Cardiac ventricle fibroblast (primary cell): ENCODE data around the gene KLK11. TPM values are rescaled to one million over a fixed set of nuclear protein-coding genes. Genes with fewer than 3 reads are reported as not detected.

ENCODE experiments used
- total RNA-seq: library from RNA; depleted of rRNA; stranded (reverse); fragments of >200 nt; gene quantifications from 2 replicates; pipeline ENCODE4 v1.2.3, GENCODE V29; 2015

The KLK11 gene
- not detected in 2 replicates for total RNA-seq

GRCh38 chr19:51026554-51026831 is at the start of gene KLK11:
KLK11 (minus strand) TSS chr19:51026616; CDS start chr19:51025631, 985 bp downstream.

GRCh38 chr19:51064534-51065220 is 38.3 kb upstream of the KLK11 start, which contains the start of gene KLK13:
KLK13 (minus strand) TSS chr19:51065092; CDS start chr19:51065067, 25 bp downstream.

GRCh38 chr19:51034704-51035103 is 8.3 kb upstream of the KLK11 start, which contains the start of gene KLK12:
KLK12 (minus strand) TSS chr19:51035002; CDS start chr19:51034621, 381 bp downstream.

GRCh38 chr19:51019544-51019925 is 6.9 kb downstream of the KLK11 start, which contains the start of gene KLK10:
KLK10 (minus strand) TSS chr19:51019709; CDS start chr19:51019130, 579 bp downstream.

GRCh38 chr19:51001515-51001914 is 24.9 kb downstream of the KLK11 start, which contains the start of gene KLK8:
KLK8 (minus strand) TSS chr19:51001604; CDS start chr19:51001167, 437 bp downstream.

GRCh38 chr19:50983625-50984292 is 42.7 kb downstream of the KLK11 start, which contains the start of gene KLK7:
KLK7 (minus strand) TSS chr19:50983917; CDS start chr19:50982399, 1,518 bp downstream.

Other genes with a start within 250 kb of the KLK11 start
- not detected in 2 replicates for gene ACP4, start 236.2 kb downstream of the KLK11 start, total RNA-seq
- not detected in 2 replicates for gene KLK1, start 202.8 kb downstream of the KLK11 start, total RNA-seq
- gene KLK15, start 193.0 kb downstream of the KLK11 start, total RNA-seq: not detected in 2 replicates
- gene KLK3, start 171.7 kb downstream of the KLK11 start, total RNA-seq: not detected in 2 replicates
- not detected in 2 replicates for gene KLK2, start 153.2 kb downstream of the KLK11 start, total RNA-seq
- gene KLK4, start 115.2 kb downstream of the KLK11 start, total RNA-seq: not detected in 2 replicates
- gene KLK5, start 73.6 kb downstream of the KLK11 start, total RNA-seq: not detected in 2 replicates
- gene KLK6, start 57.0 kb downstream of the KLK11 start, total RNA-seq: not detected in 2 replicates
- not detected in 2 replicates for gene KLK7, start 42.7 kb downstream of the KLK11 start, total RNA-seq
- gene KLK8, start 25.0 kb downstream of the KLK11 start, total RNA-seq: not detected in 2 replicates
- 1.8 TPM in 1 of 2 replicates, not detected in the other for gene KLK10, start 6.9 kb downstream of the KLK11 start, total RNA-seq
- gene KLK12, start 8.4 kb upstream of the KLK11 start, total RNA-seq: not detected in 2 replicates
- 0.19 TPM in 1 of 2 replicates, not detected in the other for gene KLK13, start 38.5 kb upstream of the KLK11 start, total RNA-seq
- gene KLK14, start 56.3 kb upstream of the KLK11 start, total RNA-seq: not detected in 2 replicates
- gene CTU1, start 81.8 kb upstream of the KLK11 start, total RNA-seq: 14.0 and 18.0 TPM in 2 replicates
- gene SIGLEC9, start 98.3 kb upstream of the KLK11 start, total RNA-seq: not detected in 2 replicates
- gene SIGLEC7, start 115.7 kb upstream of the KLK11 start, total RNA-seq: not detected in 2 replicates
- gene CD33, start 198.5 kb upstream of the KLK11 start, total RNA-seq: not detected in 2 replicates
- gene SIGLECL1, start 224.5 kb upstream of the KLK11 start, total RNA-seq: not detected in 2 replicates